GM10847 (cell line): ENCODE measurements around the gene KCNK3.

ENCODE experiments used
- POLR2A ChIP-seq: IDR thresholded peaks from 2 replicates; pipeline ENCODE4 v1.6.1; 2011; ENCODE audit not compliant: insufficient read length; ENCODE audit errors: extremely low read depth

KCNK3 gene

GRCh38 chr2:26678035-26678434, 14.5 kb upstream of the KCNK3 start:
- TF ChIP-seq POLR2A: no peak

- TF ChIP-seq POLR2A: no peak
These were observed 12.7 kb upstream of the KCNK3 start for GRCh38 chr2:26679867-26680266.

GRCh38 chr2:26681656-26682055, 10.9 kb upstream of the KCNK3 start:
- no peak for TF ChIP-seq POLR2A

- no peak for TF ChIP-seq POLR2A
These were observed 10.4 kb upstream of the KCNK3 start for GRCh38 chr2:26682155-26682554.

GRCh38 chr2:26683583-26683982, 8.9 kb upstream of the KCNK3 start:
- no peak for TF ChIP-seq POLR2A

GRCh38 chr2:26685341-26685740, 7.2 kb upstream of the KCNK3 start:
- no peak for TF ChIP-seq POLR2A

GRCh38 chr2:26685989-26686839, 6.3 kb upstream of the KCNK3 start:
- no peak for TF ChIP-seq POLR2A

- no peak for TF ChIP-seq POLR2A
These were observed 5.2 kb upstream of the KCNK3 start for GRCh38 chr2:26687328-26687727.

GRCh38 chr2:26687801-26688200, 4.7 kb upstream of the KCNK3 start:
- no peak for TF ChIP-seq POLR2A

GRCh38 chr2:26691161-26691560, 1.4 kb upstream of the KCNK3 start:
- no peak for TF ChIP-seq POLR2A

GRCh38 chr2:26691881-26692278, 642 bp upstream of the KCNK3 start:
- no peak for TF ChIP-seq POLR2A

- no peak for TF ChIP-seq POLR2A
These were observed 651 bp downstream of the KCNK3 start for GRCh38 chr2:26692897-26693849.

- no peak for TF ChIP-seq POLR2A
These were observed 1.5 kb downstream of the KCNK3 start for GRCh38 chr2:26694001-26694400.

- TF ChIP-seq POLR2A: no peak
These were observed 3.9 kb downstream of the KCNK3 start for GRCh38 chr2:26696351-26696816.

GRCh38 chr2:26697425-26697824, 4.9 kb downstream of the KCNK3 start:
- no peak for TF ChIP-seq POLR2A

GRCh38 chr2:26699295-26699694, 6.8 kb downstream of the KCNK3 start:
- TF ChIP-seq POLR2A: no peak

GRCh38 chr2:26700078-26700477, 7.6 kb downstream of the KCNK3 start:
- TF ChIP-seq POLR2A: no peak

GRCh38 chr2:26701596-26701995, 9.1 kb downstream of the KCNK3 start:
- TF ChIP-seq POLR2A: no peak
